Measurements from ENCODE around the gene FRMPD2. TPM values are rescaled to one million over a fixed set of nuclear protein-coding genes. Genes with fewer than 3 reads are reported as not detected.
"Not testable (repeated sequence)": the region's sequence is repeated elsewhere in the genome, so short reads cannot be mapped to it uniquely, and the experiment has no call there.

FRMPD2 gene
- total RNA-seq, 1 donor, result not detected

GRCh38 chr10:48281697-48282096 is 7.2 kb upstream of the FRMPD2 start:
- not testable (repeated sequence) for H3K4me3 ChIP-seq (ENCODE audit: low read length); H3K4me1 ChIP-seq (ENCODE audit: insufficient read depth, low read length); H3K9me3 ChIP-seq (ENCODE audit: low read depth, low read length); H3K27me3 ChIP-seq (ENCODE audit: insufficient read depth, low read length)

DNA sequence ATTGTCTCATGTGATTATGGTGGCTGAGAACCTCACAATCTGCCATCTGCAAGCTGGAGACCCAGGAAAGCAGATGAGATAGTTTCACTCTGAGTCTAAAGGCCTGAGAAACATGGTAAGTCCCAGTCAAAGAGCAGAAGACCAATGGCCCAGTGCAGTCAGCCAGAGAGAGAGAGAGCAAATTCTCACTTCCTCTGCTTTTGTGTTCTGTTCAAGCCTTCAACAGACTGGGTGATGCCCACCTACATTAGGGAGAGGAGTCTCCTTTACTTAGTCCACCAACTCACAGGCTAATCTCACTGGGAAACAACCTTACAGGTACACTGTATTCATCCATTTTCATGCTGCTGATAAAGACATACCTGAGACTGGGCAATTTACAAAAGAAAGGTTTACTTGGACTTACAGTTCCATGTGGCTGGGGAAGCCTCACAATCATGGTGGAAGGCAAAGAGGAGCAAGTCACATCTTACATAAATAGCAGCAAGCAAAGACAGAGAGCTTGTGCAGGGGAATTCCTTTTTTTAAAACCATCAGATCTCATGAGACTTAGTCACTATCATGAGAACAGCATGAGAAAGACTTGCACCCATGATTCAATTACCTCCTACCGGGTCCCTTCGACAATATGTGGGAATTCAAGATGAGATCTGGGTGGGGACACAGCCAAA is 4.7 kb upstream of the FRMPD2 start:
- H3K27me3 ChIP-seq (ENCODE audit: insufficient read depth, low read length), result no peaks in the 10 kb centered on the region

DNA sequence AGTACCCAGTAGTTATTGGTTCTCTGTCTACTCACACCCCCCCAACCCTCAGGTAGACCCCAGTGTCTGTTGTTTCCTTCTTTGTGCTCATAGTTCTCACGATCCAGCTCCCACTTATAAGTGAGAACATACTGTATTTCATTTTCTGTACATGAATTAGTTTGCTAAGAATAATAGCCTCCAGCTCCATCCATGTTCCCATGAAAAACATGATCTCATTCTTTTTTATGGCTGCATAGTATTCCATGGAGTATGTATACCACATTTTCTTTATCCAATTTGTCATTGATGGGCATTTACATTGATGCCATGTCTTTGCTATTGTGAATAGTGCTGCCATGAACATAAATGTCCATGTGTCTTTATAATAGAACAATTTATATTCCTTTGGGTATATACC is 2.6 kb upstream of the FRMPD2 start:
- Histone ChIP-seq H3K9me3 (ENCODE audit: low read depth, low read length) (no peaks in the 10 kb centered on the region), H3K4me1 (ENCODE audit: insufficient read depth, low read length) (no peaks in the 10 kb centered on the region), H3K27me3 (ENCODE audit: insufficient read depth, low read length) (no peaks in the 10 kb centered on the region), H3K4me3 (ENCODE audit: low read length) (no peak overlapping the region)

More for the DNA sequence above, 4.7 kb upstream of the FRMPD2 start:
- Histone ChIP-seq H3K4me3 (ENCODE audit: low read length) (no peak overlapping the region), H3K4me1 (ENCODE audit: insufficient read depth, low read length) (no peaks in the 10 kb centered on the region), H3K9me3 (ENCODE audit: low read depth, low read length) (no peaks in the 10 kb centered on the region)

GRCh38 chr10:48273741-48274140 is 755 bp downstream of the FRMPD2 start:
- Histone ChIP-seq H3K9me3 (ENCODE audit: low read depth, low read length) (no peaks in the 10 kb centered on the region), H3K4me1 (ENCODE audit: insufficient read depth, low read length) (no peaks in the 10 kb centered on the region), H3K27me3 (ENCODE audit: insufficient read depth, low read length) (no peaks in the 10 kb centered on the region), H3K4me3 (ENCODE audit: low read length) (no peak overlapping the region)

- Histone ChIP-seq H3K4me3 (ENCODE audit: low read length) (no peak overlapping the region), H3K4me1 (ENCODE audit: insufficient read depth, low read length) (no peaks in the 10 kb centered on the region), H3K9me3 (ENCODE audit: low read depth, low read length) (no peaks in the 10 kb centered on the region), H3K27me3 (ENCODE audit: insufficient read depth, low read length) (no peaks in the 10 kb centered on the region)
These were observed 1.8 kb downstream of the FRMPD2 start for GRCh38 chr10:48272682-48273081.

DNA sequence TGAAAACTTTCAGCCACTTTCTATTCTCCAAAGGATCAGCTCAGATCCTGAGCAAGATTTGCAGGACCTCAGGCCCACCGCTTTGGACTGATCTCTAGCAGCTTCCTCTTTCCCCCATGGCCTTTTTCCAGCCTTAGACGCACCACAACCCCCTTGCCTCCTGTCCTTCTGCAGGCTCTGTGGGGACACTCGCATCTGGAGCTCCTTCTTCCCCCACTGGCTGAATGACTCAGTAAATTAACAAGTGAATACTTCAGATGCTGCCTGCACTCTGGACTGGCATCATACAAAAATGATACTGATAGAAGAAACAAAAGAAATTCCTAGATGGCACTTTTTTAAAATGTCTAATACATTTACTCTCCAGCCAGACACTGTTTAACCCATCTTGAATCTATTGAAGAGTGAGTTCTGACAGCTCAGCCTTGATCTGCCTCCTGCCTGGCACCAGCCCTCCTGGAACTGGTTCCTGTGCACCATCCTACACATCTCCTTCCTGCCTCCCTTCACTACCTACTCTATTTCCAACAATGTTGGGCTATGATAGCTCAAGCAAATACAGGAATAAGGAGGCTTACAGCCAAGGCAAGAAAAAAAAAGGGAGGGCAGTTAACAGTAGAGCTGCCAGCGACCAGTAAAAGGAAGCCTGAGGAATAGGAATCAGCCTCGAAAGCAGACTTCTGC is 3.3 kb downstream of the FRMPD2 start:
- Histone ChIP-seq H3K27me3 (ENCODE audit: insufficient read depth, low read length) (no peaks in the 10 kb centered on the region), H3K4me1 (ENCODE audit: insufficient read depth, low read length) (no peaks in the 10 kb centered on the region), H3K9me3 (ENCODE audit: low read depth, low read length) (no peaks in the 10 kb centered on the region), H3K4me3 (ENCODE audit: low read length) (no peak overlapping the region)

DNA sequence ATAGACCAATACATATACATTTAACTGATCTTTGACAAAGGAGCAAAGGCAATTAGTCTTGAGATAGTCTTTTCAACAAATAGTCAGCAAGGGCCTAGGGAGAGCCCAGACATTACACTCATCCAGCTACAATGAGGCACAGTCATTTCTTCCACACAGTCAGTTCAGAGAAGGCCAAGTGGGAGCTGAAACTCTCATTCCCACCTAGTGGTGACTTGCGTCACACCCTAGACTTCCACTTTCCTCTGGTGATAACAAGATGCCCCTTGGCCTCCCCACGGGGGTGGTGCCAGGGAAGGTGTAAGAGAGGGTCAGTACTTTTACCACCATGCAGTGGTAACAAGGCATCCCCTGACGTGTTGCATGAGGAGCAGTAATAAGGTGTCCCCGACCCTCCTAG is 8.0 kb downstream of the FRMPD2 start:
- H3K4me1 ChIP-seq (ENCODE audit: insufficient read depth, low read length), result no peaks in the 10 kb centered on the region
- no peaks in the 10 kb centered on the region for H3K27me3 ChIP-seq (ENCODE audit: insufficient read depth, low read length)
- no peak overlapping the region for H3K4me3 ChIP-seq (ENCODE audit: low read length)
- H3K9me3 ChIP-seq (ENCODE audit: low read depth, low read length), result no peaks in the 10 kb centered on the region

GRCh38 chr10:48258105-48258504 is 16.4 kb downstream of the FRMPD2 start:
- Histone ChIP-seq H3K4me3 (ENCODE audit: low read length) (no peak overlapping the region), H3K27me3 (ENCODE audit: insufficient read depth, low read length) (peaks cover 13% of the 10 kb centered on the region), H3K4me1 (ENCODE audit: insufficient read depth, low read length) (no peaks in the 10 kb centered on the region), H3K9me3 (ENCODE audit: low read depth, low read length) (no peaks in the 10 kb centered on the region)

- H3K9me3 ChIP-seq (ENCODE audit: low read depth, low read length), result no peaks in the 10 kb centered on the region
- peaks cover 13% of the 10 kb centered on the region for H3K27me3 ChIP-seq (ENCODE audit: insufficient read depth, low read length)
- H3K4me1 ChIP-seq (ENCODE audit: insufficient read depth, low read length), result no peaks in the 10 kb centered on the region
- H3K4me3 ChIP-seq (ENCODE audit: low read length), result no peak overlapping the region
These were observed 17.0 kb downstream of the FRMPD2 start for GRCh38 chr10:48257407-48257961.

DNA sequence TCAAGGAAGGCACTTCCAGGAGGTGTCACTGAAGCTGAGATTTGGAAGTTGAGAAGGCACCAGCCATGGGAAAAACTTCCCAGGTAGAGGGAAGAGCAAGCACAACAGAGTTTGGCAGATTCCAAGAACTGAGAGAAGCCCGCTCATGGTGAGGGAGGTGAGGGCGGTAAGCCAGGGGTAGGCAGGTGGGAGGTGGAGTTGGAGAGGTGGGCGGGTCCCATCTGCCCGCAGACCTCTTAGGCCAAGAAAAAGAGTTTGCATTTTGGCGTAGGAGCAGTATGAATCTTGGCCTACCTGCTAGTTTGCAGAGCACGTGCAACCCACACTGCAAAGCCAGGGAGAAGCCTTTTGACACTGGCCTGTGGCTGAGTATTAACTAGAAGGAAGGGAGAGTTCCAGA is 18.8 kb downstream of the FRMPD2 start:
- no peak overlapping the region for H3K4me3 ChIP-seq (ENCODE audit: low read length)
- peaks cover 6% of the 10 kb centered on the region for H3K27me3 ChIP-seq (ENCODE audit: insufficient read depth, low read length)
- H3K9me3 ChIP-seq (ENCODE audit: low read depth, low read length), result no peaks in the 10 kb centered on the region
- no peaks in the 10 kb centered on the region for H3K4me1 ChIP-seq (ENCODE audit: insufficient read depth, low read length)

DNA sequence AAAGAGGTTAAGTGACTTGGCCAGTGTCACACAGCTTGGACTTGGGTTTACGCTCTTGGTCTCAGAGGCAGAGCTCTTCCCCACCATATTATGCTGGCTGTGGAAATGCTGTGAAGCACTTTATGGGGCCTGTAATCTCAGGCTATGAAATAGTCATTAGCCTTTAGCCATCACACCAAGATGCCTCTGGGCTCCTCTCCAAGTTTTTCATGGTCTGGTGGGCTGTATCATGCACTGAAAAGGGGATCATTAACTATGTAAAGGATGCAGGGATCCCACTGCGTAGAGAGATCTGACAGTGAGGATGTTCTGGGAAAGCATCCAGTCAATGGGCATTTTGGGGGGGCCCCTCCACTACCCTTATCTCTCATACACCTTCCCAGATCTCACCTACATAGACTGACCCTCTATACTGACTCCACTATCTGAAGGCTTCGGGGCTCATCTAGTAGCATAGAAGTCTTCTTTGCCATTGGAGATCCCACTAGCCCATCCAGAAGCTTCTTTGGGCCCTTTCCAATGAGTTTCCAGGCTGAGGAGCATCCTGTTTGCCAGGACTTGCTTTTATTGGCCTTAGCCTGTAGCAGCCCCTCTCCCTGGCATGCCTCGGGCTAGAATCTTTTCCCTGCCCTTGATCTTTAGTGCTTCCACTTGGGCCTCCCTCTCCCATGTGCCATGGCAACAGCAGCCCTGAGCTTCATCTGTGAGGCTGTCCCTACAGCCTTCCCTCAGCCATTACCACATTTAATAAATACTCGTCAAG is 19.6 kb downstream of the FRMPD2 start:
- Histone ChIP-seq H3K9me3 (ENCODE audit: low read depth, low read length) (no peaks in the 10 kb centered on the region), H3K27me3 (ENCODE audit: insufficient read depth, low read length) (no peaks in the 10 kb centered on the region), H3K4me3 (ENCODE audit: low read length) (no peak overlapping the region), H3K4me1 (ENCODE audit: insufficient read depth, low read length) (no peaks in the 10 kb centered on the region)

DNA sequence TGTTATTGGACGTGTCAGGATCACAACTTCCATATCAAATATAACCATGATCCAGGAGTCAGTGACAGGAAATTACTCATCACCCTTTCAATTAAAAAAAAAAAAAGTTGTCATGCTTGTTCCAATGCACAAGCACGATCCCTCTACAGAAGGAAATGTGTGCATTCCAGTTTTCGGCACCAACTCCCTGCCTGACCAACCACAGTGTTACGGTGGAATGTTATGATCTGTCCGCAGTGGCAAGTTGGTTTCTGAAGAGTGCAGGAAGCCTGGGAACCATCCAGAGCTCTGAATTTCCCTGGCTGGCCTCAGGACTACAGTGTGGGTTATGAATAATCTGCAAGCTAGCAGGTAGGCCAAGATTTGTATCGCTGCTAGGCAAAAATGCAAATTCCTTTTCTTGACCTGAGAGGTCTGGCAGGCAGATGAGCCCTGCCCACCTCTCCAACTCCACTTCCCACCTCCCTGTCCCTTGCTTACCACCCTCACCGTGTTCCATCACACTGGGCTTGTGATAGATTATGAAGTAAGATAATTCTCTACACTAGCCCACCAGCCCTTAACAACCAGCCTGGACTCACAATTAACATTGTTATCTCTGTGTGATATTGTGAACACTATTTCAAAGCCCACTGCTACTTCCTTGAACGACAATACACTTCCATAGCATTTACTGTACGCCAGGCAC is 20.4 kb downstream of the FRMPD2 start:
- Histone ChIP-seq H3K9me3 (ENCODE audit: low read depth, low read length) (no peaks in the 10 kb centered on the region), H3K27me3 (ENCODE audit: insufficient read depth, low read length) (no peaks in the 10 kb centered on the region), H3K4me1 (ENCODE audit: insufficient read depth, low read length) (no peaks in the 10 kb centered on the region), H3K4me3 (ENCODE audit: low read length) (no peak overlapping the region)

DNA sequence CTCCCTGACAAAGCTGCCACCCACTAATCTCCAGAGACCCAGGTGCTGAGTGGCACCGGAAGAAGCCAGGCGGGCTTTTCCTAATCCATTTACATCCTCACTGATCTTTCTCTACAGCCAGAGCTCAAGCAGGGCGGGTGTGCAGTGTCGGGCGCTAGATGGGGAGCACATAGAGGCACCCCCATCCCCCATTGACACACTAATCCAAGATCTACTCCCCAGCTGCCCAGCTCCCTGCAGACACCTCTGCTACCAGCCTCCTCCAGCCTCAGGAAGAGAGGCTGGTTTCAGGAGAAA is 22.2 kb downstream of the FRMPD2 start:
- H3K4me3 ChIP-seq (ENCODE audit: low read length), result no peak overlapping the region
- no peaks in the 10 kb centered on the region for H3K4me1 ChIP-seq (ENCODE audit: insufficient read depth, low read length)
- H3K9me3 ChIP-seq (ENCODE audit: low read depth, low read length), result no peaks in the 10 kb centered on the region
- H3K27me3 ChIP-seq (ENCODE audit: insufficient read depth, low read length), result no peaks in the 10 kb centered on the region

DNA sequence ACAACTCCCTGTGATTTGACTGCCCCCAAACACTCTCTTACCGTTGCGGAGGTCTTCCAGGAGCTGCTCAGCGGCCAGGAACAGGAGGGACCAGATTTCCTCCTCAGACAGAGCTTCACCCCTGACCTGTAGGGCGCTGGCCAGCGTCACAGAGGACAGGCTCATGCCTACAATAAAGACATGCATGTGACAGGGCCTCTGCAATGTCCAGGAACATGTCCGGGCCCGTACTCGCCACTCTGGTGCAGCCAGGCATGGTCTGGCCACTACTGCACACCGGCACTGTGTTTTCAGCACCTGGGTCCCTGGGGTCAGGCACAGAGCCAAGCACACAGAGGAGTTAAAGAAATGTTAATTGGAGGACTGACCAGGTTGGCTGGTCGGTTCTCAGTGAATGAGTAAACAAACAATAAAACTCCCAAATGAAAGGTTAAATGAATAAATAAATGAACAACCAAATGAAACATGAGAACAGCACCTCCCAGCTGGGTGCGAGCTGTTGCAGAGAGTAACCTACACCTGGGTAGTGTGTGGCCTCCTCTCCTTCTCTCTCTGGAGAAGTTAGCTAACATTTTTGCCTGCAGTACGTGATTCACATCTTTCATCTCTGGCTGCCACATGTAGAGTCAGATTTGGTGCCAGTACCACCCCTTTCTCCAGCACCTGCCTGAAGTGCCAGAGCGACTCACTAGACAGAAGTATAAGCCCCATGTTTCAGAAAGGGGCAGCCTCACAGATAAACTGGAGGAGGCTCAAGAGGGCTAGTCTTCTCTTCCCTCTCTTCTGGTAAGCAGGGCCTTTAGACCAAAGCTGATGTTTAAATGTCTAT is 22.8 kb downstream of the FRMPD2 start:
- no peaks in the 10 kb centered on the region for H3K27me3 ChIP-seq (ENCODE audit: insufficient read depth, low read length)
- H3K4me1 ChIP-seq (ENCODE audit: insufficient read depth, low read length), result no peaks in the 10 kb centered on the region

More for the DNA sequence above, 22.8 kb downstream of the FRMPD2 start:
- Histone ChIP-seq H3K4me3 (ENCODE audit: low read length) (no peak overlapping the region), H3K9me3 (ENCODE audit: low read depth, low read length) (no peaks in the 10 kb centered on the region)

Data from mononuclear cell (primary cell).